PC-9 (cell line): ENCODE data around the gene PRSS57.

Experiments
- EZH2 ChIP-seq: fragments of 200-600 bp; sonication (generic); IDR thresholded peaks from 2 replicates; pipeline ENCODE4 v1.8.0; 2017; ENCODE audit warnings: antibody characterized with exemption, low read depth
- TF ChIP-seq, protein P1 (sequence below): fragments of 200-600 bp; sonication (generic); conservative IDR thresholded peaks from 2 replicates; pipeline ENCODE4 v1.6.1; 2017; ENCODE audit warnings: mixed run types, antibody characterized with exemption, mild to moderate bottlenecking, moderate library complexity

DNA sequence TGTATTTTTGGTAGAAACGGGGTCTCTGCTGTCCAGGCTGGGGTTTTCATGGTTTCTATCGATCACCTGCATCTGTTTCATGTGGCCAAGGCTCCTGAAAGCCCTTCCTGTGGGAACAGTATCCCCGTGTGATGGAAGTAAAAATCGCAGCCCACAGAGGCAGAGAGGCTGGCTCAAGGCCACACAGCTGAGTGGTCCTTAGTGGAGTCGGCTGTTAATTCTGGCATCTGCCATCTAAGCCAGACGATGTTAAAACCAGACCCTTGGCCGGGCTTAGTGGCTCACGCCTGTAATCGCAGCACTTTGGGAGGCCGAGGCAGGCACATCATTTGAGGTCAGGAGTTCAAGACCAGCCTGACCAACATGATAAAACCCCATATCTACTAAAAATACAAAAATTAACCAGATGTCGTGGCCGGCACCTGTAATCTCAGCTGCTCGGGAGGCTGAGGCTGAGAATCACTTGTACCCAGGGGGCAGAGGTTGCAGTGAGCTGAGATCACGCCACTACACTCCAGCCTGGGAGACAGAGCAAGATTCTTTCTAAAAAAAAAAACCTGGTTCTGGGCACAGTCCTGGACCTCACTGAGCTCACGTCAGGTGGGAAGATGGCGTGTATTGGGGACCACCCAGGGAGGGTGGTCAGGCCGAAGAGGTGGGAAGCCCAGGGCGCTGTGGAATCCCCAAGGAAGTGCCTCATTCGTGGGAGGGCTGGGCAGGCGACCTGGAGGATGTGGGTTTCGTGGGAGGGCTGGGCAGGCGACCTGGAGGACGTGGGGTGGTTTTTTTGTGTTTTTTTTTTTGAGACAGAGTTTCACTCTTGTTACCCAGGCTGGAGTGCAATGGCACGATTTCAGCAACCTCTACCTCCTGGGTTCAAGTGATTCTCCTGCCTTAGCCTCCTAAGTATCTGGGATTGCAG is 37.2 kb upstream of the PRSS57 start:
- TF ChIP-seq, protein P1, sequence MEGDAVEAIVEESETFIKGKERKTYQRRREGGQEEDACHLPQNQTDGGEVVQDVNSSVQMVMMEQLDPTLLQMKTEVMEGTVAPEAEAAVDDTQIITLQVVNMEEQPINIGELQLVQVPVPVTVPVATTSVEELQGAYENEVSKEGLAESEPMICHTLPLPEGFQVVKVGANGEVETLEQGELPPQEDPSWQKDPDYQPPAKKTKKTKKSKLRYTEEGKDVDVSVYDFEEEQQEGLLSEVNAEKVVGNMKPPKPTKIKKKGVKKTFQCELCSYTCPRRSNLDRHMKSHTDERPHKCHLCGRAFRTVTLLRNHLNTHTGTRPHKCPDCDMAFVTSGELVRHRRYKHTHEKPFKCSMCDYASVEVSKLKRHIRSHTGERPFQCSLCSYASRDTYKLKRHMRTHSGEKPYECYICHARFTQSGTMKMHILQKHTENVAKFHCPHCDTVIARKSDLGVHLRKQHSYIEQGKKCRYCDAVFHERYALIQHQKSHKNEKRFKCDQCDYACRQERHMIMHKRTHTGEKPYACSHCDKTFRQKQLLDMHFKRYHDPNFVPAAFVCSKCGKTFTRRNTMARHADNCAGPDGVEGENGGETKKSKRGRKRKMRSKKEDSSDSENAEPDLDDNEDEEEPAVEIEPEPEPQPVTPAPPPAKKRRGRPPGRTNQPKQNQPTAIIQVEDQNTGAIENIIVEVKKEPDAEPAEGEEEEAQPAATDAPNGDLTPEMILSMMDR: no peak
- no peak for TF ChIP-seq EZH2
